Stimulated activated CD4-positive, alpha-beta T cell treated with anti-CD3 and anti-CD28 coated beads, Interleukin-15, amount 100 ng/mL, for 1 hour (primary cell): Measurements from ENCODE around the gene IGFBP4.
A peak's percentile ranks its signal among the peaks of the same experiment; 100 is the strongest.
"Not testable (repeated sequence)": the region's sequence is repeated elsewhere in the genome, so short reads cannot be mapped to it uniquely, and the experiment has no call there.

Experiments used
- DNase-seq, 2 donors: peaks; one replicate each; pipeline ENCODE4 v3.0.0-alpha.2; 2020; ENCODE audit warnings: low read depth in 1 of 2, low spot score in 1 of 2

Gene IGFBP4

DNA sequence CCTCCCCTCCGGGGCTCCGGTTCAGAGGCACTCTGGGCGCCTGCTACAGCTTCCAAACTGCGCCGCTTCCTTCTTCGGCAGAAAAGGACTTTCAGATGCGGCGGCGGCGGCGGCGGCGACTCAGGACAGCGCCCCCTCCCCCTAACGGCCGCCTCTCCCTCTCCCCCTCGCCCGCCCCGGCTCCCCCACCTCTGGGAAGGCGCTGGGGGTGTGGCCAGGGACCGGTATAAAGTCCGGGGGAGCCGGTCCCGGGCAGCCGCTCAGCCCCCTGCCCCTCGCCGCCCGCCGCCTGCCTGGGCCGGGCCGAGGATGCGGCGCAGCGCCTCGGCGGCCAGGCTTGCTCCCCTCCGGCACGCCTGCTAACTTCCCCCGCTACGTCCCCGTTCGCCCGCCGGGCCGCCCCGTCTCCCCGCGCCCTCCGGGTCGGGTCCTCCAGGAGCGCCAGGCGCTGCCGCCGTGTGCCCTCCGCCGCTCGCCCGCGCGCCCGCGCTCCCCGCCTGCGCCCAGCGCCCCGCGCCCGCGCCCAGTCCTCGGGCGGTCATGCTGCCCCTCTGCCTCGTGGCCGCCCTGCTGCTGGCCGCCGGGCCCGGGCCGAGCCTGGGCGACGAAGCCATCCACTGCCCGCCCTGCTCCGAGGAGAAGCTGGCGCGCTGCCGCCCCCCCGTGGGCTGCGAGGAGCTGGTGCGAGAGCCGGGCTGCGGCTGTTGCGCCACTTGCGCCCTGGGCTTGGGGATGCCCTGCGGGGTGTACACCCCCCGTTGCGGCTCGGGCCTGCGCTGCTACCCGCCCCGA is at the start of gene IGFBP4:
IGFBP4 (plus strand) TSS at position 255 of the 792 bp plus-strand sequence; CDS start at position 541, 286 bp downstream.
- DNase-seq, result peak; percentile 37 to 59

DNA sequence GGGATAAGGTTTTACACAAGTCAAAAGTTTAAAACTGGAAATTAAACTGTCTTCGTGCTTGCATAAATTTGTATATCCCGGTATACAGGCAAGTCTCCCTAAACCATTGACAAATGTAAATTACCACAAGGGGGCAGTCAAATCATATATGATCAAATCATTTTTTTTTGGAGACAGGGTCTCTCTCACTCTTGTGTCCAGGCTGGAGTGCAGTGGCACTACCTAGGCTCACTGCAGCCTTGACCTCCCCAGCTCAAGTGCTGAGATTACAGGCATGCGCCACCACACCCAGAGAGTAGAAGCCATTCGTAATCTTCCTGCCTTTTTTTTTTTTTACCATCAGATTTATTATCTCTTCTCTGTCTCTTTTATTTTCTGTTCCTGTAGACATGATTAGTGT is 44.1 kb upstream of the IGFBP4 start:
- no peak for DNase-seq

DNA sequence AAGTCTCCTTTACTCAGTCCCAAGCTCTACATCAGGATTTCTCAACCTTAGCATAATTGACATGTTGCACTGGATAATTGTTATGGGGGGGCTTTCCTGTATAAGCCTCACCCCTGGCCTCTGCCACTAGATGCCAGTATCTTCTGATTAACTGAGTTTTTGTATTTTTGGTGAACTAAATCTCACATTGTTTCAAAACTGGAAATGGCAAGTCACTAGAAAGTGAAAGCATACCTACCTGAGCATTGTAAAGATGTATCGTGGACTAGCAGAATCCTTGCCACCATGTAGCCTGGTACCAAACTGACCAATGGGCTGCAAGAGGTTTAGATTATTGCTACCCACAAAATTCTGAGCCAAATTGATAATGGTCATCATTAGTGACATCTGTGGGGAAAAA is 40.6 kb upstream of the IGFBP4 start:
- DNase-seq, result no peak

DNA sequence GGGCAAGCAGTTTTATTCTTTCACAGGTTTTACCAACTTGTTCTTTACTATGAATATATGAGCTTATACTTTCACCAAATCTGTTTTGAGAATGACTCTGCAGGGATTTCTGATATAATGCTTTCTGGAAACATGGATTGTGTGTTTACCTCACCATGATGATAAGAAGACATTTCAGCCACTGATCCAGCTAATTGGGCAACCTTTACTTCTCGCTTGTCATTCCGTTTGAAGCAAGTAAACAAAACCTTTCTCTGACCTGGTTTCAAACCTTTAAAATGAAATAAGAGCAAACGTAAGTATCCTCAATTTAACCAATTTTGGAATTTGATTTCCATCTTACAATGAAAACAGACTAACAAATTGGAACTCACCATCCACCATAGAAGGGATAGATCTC is 39.2 kb upstream of the IGFBP4 start:
- no peak for DNase-seq

DNA sequence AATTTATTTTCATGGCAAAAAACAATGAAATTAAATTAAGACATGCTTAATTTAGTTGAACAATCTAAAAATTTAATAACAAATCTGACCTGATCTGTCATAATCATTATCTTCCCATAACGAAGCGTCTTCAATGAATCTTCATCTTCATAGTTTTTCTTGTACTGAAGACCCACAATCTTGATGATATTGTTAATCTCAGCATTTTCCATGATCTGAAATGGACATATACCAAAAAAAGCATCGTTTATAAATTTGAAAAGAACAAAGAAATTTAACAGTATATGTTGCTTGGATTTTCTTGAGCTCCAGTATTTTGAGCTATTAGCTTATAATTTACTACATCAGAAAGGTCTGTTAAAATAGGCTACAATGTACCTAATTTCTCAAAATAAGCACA is 35.8 kb upstream of the IGFBP4 start:
- DNase-seq, result no peak

DNA sequence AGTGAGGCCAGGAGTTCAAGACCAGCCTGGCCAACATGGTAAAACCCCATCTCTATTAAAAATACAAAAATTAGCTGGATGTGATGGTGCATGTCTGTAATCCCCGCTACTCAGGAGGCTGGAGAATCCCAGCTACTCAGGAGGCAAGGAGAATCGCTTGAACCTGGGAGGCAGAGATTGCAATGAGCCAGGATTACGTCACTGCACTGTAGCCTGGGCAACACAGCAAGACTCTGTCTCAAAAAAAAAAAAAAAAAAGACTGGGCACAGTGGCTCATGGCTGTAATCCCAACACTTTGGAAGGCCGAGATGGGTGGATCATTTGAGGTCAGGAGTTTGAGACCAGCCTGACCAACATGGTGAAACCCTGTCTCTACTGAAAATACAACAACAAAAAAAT is 33.7 kb upstream of the IGFBP4 start:
- not testable (repeated sequence) for DNase-seq

DNA sequence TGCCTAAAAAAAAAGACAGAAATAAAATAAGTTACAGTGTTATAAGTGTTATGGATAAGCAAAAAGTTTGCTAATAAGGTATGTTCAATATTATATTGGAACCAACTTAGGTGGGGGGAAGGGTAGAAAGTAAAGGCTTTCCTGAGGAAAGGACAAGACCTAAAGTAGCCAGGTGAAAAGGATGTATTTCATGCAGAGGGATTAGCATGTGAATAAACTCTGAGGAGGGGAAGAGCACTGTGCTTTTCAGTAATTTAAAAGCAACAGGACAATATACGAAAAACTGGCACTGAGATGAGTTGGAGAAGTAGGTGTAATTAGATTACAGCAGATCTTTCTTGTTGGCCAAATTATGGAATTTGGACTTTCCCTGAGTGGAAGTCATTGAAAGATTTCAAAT is 33.2 kb upstream of the IGFBP4 start:
- DNase-seq, result no peak

DNA sequence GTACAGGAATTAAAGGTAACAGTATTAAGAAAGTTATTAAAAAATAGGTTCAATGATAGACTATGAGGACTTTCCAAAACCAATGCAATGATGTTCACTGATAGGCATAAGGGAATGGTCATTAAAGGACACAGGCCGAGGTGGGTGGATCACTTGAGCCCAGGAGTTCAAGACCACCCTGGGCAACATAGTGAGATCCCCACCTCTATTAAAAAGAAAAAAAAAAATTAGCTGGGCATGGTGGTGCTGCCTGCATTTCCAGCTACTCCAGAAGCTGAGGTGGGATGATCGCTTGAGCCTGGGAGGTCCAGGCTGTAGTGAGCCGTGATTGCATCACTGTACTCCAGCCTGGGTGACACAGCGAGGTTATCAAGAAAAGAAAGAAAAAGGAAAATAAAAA is 31.4 kb upstream of the IGFBP4 start:
- no peak for DNase-seq

DNA sequence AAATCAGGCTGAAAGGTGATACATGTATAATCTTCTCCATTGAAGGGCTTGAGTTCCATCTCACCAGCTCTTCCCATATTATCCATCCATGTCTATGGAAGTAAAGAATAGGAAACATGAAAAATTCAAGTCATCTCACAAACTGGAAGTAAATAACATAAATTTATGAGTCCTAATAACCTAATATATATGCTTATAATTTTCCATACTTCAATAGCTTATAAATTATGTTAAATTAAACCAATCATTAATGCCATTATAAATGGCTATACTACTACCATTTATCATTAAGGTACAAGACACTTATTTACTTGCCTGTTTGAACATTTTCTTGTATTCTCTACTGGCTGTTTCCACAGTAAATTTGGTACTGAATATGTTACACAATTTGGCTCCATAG is 30.4 kb upstream of the IGFBP4 start:
- DNase-seq, result no peak

DNA sequence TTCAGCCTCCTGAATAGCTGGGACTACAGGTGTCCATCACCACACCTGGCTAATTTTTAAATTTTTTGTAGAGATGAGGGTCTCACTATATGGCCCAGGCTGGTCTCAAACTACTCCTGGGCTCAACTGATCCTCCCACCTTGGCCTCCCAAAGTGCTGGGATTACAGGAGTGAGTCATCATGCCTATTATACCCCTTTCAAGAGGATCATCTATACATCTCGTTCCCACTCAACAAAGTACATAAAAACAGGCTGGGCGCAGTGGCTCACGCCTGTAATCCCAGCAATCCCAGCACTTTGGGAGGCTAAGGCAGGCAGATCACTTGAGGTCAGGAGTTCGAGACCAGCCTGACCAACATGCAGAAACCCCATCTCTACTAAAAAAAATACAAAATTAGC is 28.9 kb upstream of the IGFBP4 start:
- DNase-seq, result not testable (repeated sequence)

DNA sequence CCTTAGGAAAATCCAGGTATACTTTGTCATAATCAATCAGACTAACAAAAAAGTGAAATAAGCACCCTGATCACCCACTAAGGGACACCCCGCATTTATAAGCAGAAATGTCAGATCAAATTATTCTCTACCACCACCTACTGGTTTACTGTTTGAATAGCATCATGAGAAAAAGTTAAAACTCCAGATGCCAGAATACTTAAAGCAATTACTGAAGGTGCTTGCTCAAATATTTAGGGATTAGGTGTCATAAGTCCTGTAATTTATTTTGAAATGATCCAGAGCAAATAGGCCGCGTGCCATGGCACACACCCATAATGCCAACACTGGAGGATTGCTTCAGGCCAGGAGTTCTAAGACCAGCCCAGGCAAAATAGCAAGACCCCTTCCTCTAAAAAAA is 27.9 kb upstream of the IGFBP4 start:
- DNase-seq, result no peak

DNA sequence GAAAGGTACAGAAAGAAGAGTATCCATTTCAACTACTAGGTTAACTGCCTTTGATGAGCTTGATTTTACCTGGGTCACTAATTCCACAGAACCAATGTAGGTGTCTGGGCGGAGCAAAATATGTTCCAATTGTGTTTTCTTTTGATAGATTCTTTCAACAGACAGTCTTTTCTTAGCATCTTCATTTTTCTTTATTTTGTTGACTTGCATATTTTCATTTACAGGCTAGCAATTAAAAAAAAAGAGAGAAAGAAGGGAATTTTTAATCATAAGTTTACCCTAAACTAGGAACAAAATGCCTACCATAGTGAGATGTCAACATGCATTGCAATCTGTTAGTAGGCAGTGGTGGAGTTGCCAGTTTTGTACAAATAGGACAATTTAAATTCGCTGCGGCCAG is 26.6 kb upstream of the IGFBP4 start:
- DNase-seq, result no peak

DNA sequence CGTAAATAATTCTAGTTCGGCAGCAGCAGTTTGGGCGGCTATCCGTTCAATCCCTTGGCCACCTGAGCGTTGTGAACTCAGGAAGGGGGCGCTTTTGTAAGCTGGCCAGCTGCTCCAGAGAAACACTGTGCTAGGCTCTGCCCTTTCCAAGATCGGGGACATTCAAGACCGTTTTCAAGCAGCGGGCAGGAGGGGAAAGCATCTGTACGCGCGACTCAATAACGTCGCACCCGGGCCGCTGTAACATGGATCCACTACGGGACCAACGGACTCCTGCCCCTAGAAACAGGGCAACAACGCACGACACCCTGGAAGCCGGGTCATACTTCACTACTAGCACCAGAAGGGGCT is 26.0 kb upstream of the IGFBP4 start:
- no peak for DNase-seq

DNA sequence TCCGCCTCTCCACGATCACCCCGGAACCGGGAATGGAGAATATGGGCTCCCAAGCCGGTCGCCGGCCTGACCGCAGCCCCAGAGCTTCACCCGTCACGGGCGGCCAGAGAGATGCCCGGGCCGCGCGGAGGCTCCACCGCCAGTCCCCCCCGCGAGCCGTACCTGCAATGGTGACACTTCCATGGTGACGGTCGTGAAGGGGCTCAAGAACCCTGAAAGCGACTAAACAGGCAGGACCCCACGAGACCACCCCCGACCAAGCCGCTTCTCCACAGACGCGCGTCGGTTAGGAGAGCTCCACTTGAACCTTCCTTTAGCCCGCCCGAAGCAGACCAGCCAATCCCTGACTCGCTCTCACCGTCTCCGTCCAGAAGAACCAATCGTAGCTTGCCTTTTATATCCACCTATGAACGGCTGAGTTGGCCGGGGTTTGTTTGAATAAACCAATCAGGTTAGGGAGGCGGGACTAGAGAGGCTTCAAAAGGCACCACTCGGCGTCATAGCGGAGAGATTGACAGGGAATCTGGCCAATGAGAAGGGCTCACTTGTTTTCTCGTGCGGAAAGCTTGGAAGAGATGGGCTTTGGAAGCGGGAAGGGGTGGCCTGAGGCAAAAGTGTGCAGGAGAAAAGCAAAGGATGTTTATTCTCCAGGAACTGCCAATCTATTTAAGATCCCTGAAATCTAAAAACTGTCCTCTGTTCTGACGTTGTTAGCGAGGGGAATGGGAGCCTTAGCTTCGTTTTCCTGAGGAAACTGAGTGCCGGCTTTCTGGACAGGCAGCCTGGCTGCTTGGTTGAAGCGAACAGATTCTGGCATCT is 25.4 kb upstream of the IGFBP4 start, which contains the start of gene TOP2A:
TOP2A (minus strand) TSS at position 288 of the 819 bp plus-strand sequence; CDS start at position 183, 105 bp downstream.
- DNase-seq, result peak; percentile 85 to 90

DNA sequence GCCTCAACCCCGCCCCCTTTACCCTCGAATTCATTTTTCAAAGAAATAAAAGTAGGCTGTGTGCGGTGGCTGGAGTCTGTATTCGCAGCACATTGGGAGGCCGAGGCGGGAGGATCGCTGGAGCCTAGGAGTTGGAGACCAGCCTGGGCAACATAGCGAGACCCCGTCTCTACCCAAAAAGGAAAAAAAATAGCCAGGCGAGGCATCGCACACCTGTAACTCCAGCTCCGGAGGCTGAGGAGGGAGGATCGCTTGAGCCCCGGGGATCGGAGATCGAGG is 24.9 kb upstream of the IGFBP4 start:
- no peak for DNase-seq

DNA sequence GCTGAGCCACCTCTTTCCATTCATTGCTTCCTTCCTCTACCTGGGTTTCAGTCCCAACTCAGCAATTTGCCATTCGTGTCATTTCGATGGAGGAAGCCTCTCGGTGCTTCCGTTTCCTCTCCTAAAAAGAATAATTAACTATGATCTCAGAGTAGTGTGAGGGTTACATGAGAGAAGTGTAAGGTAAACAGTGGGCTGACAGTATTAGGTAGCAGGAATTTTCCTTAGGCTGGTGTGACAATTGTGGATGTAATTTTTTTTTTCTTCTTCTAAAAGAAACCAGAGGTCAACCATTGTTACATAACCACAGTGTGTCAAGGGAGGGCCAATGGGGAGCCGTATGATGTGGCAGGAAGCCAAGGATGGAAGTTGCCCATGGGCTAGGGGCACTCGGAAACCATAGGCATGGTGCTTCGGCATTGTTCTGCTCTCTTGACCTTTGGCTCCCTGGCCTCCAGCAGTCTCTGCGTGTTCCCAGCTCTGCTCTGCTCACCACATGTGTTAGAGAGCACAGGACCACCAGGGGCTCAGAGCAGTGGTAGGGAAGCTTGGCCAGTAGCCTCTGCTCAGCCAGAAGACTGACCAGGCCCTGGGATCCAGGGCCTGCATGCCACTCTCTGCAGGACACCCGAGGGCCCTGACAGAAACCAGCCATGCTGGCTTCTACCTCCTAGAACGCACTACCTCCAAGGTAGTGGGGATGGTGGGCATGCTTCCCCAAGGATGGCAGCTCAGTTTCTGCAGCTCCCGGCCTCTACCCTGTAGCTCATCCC is 23.5 kb upstream of the IGFBP4 start:
- DNase-seq, result no peak

DNA sequence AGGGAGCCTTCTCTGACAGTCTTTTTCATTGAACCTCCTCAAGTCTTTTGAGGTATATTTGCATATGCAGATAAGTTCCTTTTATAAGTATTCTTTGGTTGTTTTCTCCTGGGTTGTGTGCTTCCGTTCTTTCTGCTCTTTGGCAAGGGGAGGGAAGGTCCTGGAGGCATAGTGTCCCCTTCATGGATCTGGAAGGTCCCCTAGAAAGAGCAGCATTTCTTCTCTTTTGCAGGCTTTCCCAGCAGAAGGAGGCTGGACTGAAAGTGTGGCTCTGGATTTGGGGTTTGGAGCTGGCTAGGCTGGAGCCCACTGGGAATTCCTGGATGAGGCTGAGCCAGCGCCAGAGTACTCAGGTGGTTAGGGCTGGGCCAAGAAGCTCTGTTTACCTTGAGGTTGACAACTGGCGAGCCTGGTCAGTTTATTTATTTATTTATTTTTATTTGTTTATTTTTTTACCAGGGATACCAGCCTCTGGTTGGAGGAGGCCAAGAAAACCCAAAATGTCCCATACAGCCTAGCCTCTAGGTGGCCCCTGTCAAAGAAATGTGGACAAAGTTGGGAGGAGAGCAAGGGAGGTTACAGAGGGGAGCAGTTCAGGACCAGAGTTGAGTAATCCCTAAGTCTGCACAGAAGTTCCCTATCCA is 20.1 kb upstream of the IGFBP4 start:
- no peak for DNase-seq

DNA sequence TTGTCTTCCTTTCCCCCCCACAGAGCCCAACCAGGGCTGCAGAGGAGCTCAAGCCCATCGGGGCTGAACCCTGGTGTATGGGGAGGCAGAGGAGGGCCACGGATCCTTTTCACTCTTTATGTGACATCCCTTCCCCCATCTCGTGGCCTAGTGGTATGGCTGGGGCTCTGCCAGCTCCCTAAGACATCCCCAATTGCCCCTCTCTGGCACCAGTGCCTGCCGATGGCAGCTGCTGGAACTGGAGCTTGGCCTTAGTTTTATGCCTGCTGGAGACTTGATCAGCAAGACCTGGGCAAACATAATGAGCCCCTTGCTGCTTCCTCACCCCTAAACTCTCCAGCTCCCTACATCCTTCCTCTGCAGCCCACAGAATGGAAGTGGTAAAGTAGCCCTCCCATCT is 17.5 kb upstream of the IGFBP4 start:
- DNase-seq, result no peak

DNA sequence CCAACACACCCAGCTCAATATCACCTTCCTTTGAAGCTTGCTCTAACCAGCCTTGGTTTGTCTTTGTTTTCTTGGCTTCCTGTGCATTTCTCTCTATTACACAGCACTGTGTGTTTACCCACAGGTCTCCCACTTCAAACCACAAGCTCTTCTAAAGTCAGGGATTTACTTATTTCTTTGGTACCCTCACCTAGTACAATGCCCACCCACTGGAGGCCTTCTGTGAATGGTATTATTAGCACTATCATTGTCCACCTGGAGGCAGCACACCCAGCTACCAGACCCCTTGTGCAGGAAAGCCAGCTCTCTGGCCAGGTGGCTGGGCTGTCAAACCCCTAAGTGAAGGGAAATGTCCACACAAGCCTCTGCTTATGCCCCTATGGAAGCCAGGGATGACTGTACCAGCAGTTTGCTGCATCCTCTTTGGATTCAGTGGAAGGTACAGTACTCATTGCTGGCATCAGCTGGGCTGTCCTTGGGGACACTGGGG is 16.2 kb upstream of the IGFBP4 start:
- DNase-seq, result no peak

DNA sequence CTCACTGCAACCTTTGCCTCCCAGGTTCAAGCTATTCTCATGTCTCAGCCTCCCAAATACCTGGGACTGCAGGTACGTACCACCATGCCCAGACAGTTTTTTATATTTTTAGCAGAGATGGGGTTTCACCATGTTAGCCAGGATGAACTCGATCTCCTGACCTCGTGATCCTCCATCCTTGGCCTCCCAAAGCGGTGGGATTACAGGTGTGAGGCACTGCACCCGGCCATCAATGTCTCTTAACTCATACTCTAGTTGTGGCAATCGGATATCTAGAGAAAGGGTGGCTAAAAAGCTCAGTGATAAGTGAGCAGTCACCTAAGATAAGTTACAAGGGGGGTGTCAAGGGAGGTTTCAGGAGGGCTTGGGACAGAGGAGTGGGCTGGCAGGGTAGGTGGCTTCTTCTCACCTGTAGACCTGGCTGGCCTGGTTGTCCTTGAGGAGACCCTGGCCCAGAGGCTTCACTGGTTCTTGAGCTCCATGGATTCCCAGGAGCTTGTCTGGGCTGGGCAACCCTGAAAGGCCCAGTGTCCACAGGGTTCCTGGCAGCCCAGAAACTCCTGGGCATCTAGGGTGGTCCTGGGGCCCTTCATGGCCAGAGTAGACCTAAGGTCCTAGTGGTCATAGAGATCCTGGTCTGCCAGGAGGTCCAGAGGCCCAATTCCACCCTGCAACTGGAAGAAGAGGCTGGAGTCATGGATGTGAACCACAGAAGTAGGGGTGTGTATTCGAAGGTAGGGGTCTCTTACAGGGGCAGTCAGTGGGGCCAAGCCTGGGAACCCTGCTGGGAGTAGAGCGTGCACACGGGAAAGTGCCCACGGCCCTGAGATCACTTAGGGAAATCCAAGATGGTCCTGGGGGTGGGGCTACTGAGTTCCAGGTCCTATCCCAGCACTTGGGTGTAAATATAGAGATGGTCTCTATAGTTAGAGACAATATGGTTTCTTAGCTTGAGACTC is 12.7 kb upstream of the IGFBP4 start:
- no peak for DNase-seq
